ENCODE data around the gene ADAT1.

GRCh38 chr16:75556431-75556950 lies 66.6 kb downstream of the ADAT1 start:
- TF ChIP-seq SUZ12 (IDR thresholded peaks at IDR 0.05; ENCODE audit: extremely low read depth, insufficient read depth, insufficient read length) (no peak), ZNF274 (IDR thresholded peaks at IDR 0.05; ENCODE audit: low read depth, low read length) (no peak), YY1 (IDR thresholded peaks at IDR 0.05; ENCODE audit: insufficient read depth, insufficient read length) (no peak)
